Mesendoderm (in vitro differentiated cells): ENCODE data around the gene OGA.

ENCODE experiments used
- DNase-seq: peaks from one replicate; pipeline ENCODE4 v3.0.0; 2013
- H2AK5ac ChIP-seq: 2 replicates; pipeline ENCODE4 v1.6.1; 2013; ENCODE audit warnings: low read length, inconsistent platforms
- H2BK120ac ChIP-seq: 2 replicates; pipeline ENCODE4 v1.6.1; 2013; ENCODE audit warnings: low read depth, mild to moderate bottlenecking, low read length, moderate library complexity, mixed read lengths
- H2BK15ac ChIP-seq: replicated peaks from 2 replicates; pipeline ENCODE4 v1.6.1; 2013; ENCODE audit warnings: low read depth, mild to moderate bottlenecking, moderate library complexity
- H2BK5ac ChIP-seq: 2 replicates; pipeline ENCODE4 v1.6.1; 2013; ENCODE audit warnings: low read length, inconsistent platforms
- H3K18ac ChIP-seq: 2 replicates; pipeline ENCODE4 v1.6.1; 2013; ENCODE audit warnings: mild to moderate bottlenecking, low read length, mixed read lengths
- H3K23ac ChIP-seq: one replicate; pipeline ENCODE4 v1.6.1; 2013; ENCODE audit warnings: low read length
- H3K27ac ChIP-seq: 2 replicates; pipeline ENCODE4 v1.5.1; 2013; ENCODE audit warnings: low read depth, mild to moderate bottlenecking, inconsistent platforms, low read length, moderate library complexity
- H3K27me3 ChIP-seq: 2 replicates; pipeline ENCODE4 v1.6.1; 2013; ENCODE audit warnings: low read length, control low read depth, mild to moderate bottlenecking, inconsistent platforms; ENCODE audit not compliant: insufficient read depth, poor library complexity
- H3K36me3 ChIP-seq: 2 replicates; pipeline ENCODE4 v1.6.1; 2013; ENCODE audit warnings: low read length, inconsistent platforms; ENCODE audit not compliant: control insufficient read depth, insufficient read depth
- H3K4ac ChIP-seq: one replicate; pipeline ENCODE4 v1.6.1; 2013; ENCODE audit warnings: low read depth, mild to moderate bottlenecking, low read length, moderate library complexity
- H3K4me1 ChIP-seq: 2 replicates; pipeline ENCODE4 v1.6.1; 2013; ENCODE audit warnings: low read depth, low read length, inconsistent platforms; ENCODE audit not compliant: control insufficient read depth
- H3K4me2 ChIP-seq: 2 replicates; pipeline ENCODE4 v1.6.1; 2013; ENCODE audit warnings: low read length
- H3K4me3 ChIP-seq: 2 replicates; pipeline ENCODE4 v1.5.1; 2013; ENCODE audit warnings: mild to moderate bottlenecking, low read length
- H3K56ac ChIP-seq: one replicate; pipeline ENCODE4 v1.6.1; 2013; ENCODE audit warnings: low read length
- H3K79me1 ChIP-seq: 2 replicates; pipeline ENCODE4 v1.6.1; 2013; ENCODE audit warnings: low read length, inconsistent platforms
- H3K79me2 ChIP-seq: 2 replicates; pipeline ENCODE4 v1.6.1; 2013; ENCODE audit warnings: mild to moderate bottlenecking, low read length; ENCODE audit not compliant: control insufficient read depth, insufficient read depth
- H3K9ac ChIP-seq: 2 replicates; pipeline ENCODE4 v1.6.1; 2013; ENCODE audit warnings: low read length, inconsistent platforms
- H4K5ac ChIP-seq: one replicate; pipeline ENCODE4 v1.6.1; 2013; ENCODE audit warnings: low read length
- H4K8ac ChIP-seq: one replicate; pipeline ENCODE4 v1.6.1; 2013; ENCODE audit warnings: low read depth, mild to moderate bottlenecking, control low read depth, low read length, moderate library complexity
- WGBS: extraction: QIAGEN DNeasy Blood & Tissue Kit; methylation state at CpG from one replicate; pipeline ENCODE4 v1.1.7; 2013; ENCODE audit warnings: low lambda C conversion rate, missing lambda C conversion rate; ENCODE audit not compliant: insufficient coverage; ENCODE audit errors: extremely low coverage; 5-methylcytosine and 5-hydroxymethylcytosine counted together

OGA gene

DNA sequence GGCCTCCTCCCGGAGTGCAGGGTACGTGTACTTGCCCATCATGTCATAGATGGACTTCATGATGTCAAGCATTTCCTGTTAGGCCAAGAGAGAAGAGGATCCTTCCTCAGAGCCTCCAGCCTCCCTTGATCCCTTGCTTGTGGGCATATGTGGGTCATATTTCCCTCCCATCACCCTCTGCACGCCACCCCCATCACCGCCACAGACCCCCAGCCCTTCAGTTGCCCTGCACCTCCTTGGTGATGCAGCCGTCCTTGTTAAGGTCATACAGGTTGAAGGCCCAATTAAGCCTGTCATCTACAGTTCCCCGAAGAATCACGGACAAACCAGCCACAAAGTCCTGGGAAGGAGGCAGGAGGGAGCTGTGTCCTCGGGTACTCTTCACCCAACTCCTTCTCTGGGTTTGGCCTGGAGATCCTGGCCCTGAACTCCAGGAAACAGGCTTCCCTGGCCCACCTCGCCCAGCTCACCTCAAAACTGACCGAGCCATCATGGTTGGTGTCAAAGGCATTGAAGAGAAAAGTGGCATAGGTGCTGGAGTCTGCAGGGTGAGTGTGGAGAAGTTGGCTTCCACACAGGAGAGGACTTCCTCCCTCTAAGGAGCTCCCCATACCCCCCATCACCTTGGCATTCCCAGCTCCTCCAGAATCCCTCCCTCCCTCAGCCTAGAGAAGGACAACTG is 9.8 kb upstream of the OGA start:
- Histone ChIP-seq H3K27me3 (no peaks in the 10 kb centered on the region), H3K27ac (no peak overlapping the region), H4K8ac (no peak overlapping the region), H2BK120ac (no peak overlapping the region), H3K36me3 (no peaks in the 10 kb centered on the region), H2BK15ac (no peak overlapping the region), H3K4me3 (no peak overlapping the region), H3K9ac (no peak overlapping the region), H3K4me2 (no peak overlapping the region), H3K18ac (no peak overlapping the region), H3K79me2 (no peaks in the 10 kb centered on the region), H3K56ac (no peak overlapping the region), H3K23ac (no peak overlapping the region), H3K4ac (no peak overlapping the region), H3K4me1 (peaks cover 6% of the 10 kb centered on the region), H3K79me1 (no peaks in the 10 kb centered on the region), H2BK5ac (no peak overlapping the region), H4K5ac (no peak overlapping the region), H2AK5ac (no peak overlapping the region)
- DNase-seq: no peak
- no CpG with 5 or more reads among the region's 10 CpGs for WGBS

DNA sequence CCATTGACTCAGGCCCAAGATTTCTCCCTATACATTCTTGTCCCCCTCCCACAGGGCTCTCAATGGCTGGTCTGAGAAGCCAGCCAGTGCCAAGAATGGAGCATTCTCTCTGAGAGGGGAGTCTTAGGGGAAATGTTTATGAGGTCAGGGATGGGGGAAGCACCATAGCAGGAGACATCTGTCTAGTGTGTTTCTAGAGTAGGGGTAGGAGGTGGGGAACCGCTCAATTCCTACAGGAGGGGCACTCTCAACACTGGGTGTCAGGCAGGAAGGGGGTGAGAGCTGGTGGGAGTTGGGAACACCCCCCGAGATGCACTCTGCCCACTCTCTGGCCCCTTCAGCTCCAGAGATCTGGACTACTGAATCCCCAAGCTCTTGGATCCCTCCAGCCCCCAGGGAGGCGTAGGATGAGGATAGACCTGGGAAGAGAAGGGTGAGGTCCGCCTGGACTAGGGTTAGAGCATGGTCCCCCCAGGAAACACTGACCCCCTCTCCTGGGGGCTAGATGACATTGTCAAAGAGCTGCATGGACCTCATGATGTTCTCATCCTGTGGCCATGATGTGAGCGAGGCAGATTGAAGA is 8.7 kb upstream of the OGA start:
- H3K23ac ChIP-seq: no peak overlapping the region
- no peaks in the 10 kb centered on the region for H3K79me2 ChIP-seq
- H4K8ac ChIP-seq: no peak overlapping the region
- no peaks in the 10 kb centered on the region for H3K36me3 ChIP-seq
- no peaks in the 10 kb centered on the region for H3K27me3 ChIP-seq
- H3K4me1 ChIP-seq: peaks cover 6% of the 10 kb centered on the region
- no peak overlapping the region for H3K27ac ChIP-seq
- no peak overlapping the region for H3K56ac ChIP-seq
- no peak overlapping the region for H3K4ac ChIP-seq
- no peak overlapping the region for H4K5ac ChIP-seq
- H2BK120ac ChIP-seq: no peak overlapping the region
- DNase-seq: no peak
- no peak overlapping the region for H3K9ac ChIP-seq
- H3K4me3 ChIP-seq: no peak overlapping the region
- no peak overlapping the region for H2AK5ac ChIP-seq
- WGBS: no CpG with 5 or more reads among the region's 5 CpGs
- H3K79me1 ChIP-seq: no peaks in the 10 kb centered on the region
- H3K18ac ChIP-seq: no peak overlapping the region
- H2BK15ac ChIP-seq: no peak overlapping the region
- no peak overlapping the region for H2BK5ac ChIP-seq
- no peak overlapping the region for H3K4me2 ChIP-seq

DNA sequence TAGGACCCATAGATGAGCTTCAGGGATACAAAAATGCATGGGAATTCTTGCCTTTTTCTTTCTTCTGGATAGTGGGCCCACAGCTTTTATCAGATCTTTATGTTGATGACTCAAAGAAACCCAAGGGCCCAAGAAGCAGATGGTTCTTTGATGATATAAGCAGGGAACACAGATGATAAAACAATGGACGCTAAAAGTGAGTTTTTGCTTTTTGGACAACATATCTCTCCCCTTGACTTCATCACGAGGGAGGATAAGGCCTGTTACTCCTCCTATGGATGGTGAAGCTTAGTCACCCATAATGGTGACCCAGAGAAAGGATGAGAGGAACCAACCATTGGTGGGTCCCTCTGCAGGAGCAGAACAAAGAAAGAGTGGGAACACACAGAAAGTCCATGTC is 6.5 kb upstream of the OGA start:
- H4K8ac ChIP-seq: no peak overlapping the region
- no peak overlapping the region for H3K9ac ChIP-seq
- no peak overlapping the region for H2BK15ac ChIP-seq
- H3K4me3 ChIP-seq: no peak overlapping the region
- no peak overlapping the region for H3K56ac ChIP-seq
- no peak overlapping the region for H2BK5ac ChIP-seq
- H3K23ac ChIP-seq: no peak overlapping the region
- H3K4me1 ChIP-seq: no peaks in the 10 kb centered on the region
- no peak overlapping the region for H3K18ac ChIP-seq
- no peak overlapping the region for H2AK5ac ChIP-seq
- WGBS: no CpG with 5 or more reads among the region's 2 CpGs
- H3K4me2 ChIP-seq: no peak overlapping the region
- no peak overlapping the region for H3K4ac ChIP-seq
- no peaks in the 10 kb centered on the region for H3K27me3 ChIP-seq
- no peak overlapping the region for H4K5ac ChIP-seq
- H3K27ac ChIP-seq: no peak overlapping the region
- no peak for DNase-seq
- H3K79me1 ChIP-seq: no peaks in the 10 kb centered on the region
- H3K36me3 ChIP-seq: no peaks in the 10 kb centered on the region
- no peaks in the 10 kb centered on the region for H3K79me2 ChIP-seq
- H2BK120ac ChIP-seq: no peak overlapping the region

DNA sequence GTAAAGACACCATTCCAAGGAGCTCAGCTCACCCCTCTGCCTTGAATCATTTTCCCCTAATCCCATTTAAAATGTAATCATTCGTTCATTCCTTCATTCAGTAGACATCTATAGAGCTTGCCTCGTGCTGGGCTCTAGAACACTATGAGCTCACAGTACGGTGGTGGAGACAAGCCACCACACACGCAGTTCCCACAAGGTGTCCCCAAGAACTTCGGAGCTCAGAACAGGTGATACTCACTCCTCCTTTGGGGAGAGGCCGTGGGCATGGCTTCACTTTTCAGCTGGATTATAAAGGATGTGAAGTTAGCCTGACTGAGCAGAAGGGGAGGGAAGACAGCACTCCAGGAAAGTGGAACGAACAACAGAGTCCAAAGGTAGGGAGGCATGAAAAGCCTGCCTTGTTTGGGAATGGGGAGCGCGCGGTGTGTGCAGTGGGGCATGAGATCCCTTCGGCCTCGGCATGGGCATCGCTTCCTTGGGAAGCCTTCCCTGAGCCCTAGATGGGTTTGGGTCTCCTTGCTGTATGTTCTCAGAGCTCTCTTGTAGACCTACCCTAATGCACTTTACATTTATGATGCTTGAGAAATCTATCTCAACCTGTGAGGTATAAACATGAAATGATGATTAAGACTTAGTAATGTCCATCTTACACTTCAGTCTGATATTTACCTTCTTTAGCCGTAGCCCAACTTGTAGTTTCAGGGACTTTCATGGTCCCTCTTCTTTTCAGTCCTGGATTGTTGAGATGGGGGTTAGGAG is 809 bp upstream of the OGA start:
- peak overlapping the region; percentile 41 for H3K4me3 ChIP-seq
- H2BK15ac ChIP-seq: no peak overlapping the region
- H3K4ac ChIP-seq: no peak overlapping the region
- no peaks in the 10 kb centered on the region for H3K27me3 ChIP-seq
- H3K4me1 ChIP-seq: peaks cover 3% of the 10 kb centered on the region
- H2BK120ac ChIP-seq: no peak overlapping the region
- H3K27ac ChIP-seq: no peak overlapping the region
- H2BK5ac ChIP-seq: peak overlapping the region; percentile 7
- H3K56ac ChIP-seq: peak overlapping the region; percentile 86
- no peak overlapping the region for H4K8ac ChIP-seq
- no peak overlapping the region for H2AK5ac ChIP-seq
- WGBS: no CpG with 5 or more reads among the region's 14 CpGs
- DNase-seq: no peak
- H3K18ac ChIP-seq: no peak overlapping the region
- peaks cover 39% of the 10 kb centered on the region for H3K79me2 ChIP-seq
- peak overlapping the region; percentile 5 for H4K5ac ChIP-seq
- H3K36me3 ChIP-seq: no peaks in the 10 kb centered on the region
- H3K9ac ChIP-seq: peak overlapping the region; percentile 57
- H3K79me1 ChIP-seq: peaks cover 2% of the 10 kb centered on the region
- H3K23ac ChIP-seq: no peak overlapping the region
- H3K4me2 ChIP-seq: peak overlapping the region; percentile 68

DNA sequence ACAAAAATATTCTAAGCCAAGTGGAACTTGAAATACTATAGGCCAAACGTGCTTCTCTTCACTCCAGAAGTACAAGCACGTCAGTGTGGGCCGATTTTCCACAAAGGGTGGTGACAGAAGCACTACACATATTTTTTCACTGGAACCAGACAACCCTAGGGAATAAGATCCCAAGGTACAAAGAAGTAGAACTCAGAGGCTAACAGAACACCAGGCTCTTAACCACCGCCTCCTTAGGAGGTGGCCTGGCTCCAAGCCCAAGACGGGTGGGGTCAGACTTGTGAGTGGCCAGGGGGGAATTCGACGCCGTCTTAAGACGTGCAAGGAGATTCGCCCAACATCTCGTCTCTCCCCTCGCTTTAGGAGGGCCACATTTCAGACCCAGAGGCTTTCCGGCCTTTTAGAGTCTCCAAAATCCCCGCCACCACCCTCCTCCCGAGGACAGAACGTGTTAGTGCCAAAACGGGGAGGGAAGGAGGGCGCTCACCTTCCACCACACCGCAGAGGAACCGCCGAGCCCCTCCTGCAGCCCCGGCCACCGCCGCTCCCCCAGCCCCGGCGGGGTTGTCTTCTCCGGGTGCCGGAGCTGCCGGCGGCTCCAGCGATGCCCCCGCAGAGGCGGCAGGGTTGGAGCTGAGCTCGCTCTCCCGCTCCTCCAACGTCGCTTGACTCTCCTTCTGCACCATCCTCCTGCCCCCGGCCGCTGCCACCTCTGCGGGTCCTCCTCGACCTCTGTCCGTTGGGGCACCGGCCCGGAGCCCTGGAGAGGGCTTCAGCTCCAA is 716 bp downstream of the OGA start:
- Histone ChIP-seq H3K27me3 (no peaks in the 10 kb centered on the region), H2AK5ac (no peak overlapping the region), H3K79me2 (peaks cover 46% of the 10 kb centered on the region), H2BK15ac (no peak overlapping the region), H2BK5ac (peak overlapping the region; percentile 43), H4K8ac (no peak overlapping the region), H3K4me3 (peak overlapping the region; percentile 96), H3K79me1 (peaks cover 4% of the 10 kb centered on the region), H3K4me2 (peak overlapping the region; percentile 92), H3K9ac (peak overlapping the region; percentile 91), H4K5ac (no peak overlapping the region), H3K18ac (peak overlapping the region; percentile 84), H2BK120ac (peak overlapping the region; percentile 8), H3K23ac (no peak overlapping the region), H3K36me3 (peaks cover 1% of the 10 kb centered on the region), H3K27ac (peak overlapping the region; percentile 93), H3K56ac (peak overlapping the region; percentile 95), H3K4me1 (peaks cover 3% of the 10 kb centered on the region), H3K4ac (peak overlapping the region; percentile 93)
- DNase-seq: peak; percentile 86
- no CpG with 5 or more reads among the region's 44 CpGs for WGBS
